K562 (cell line): ENCODE measurements around the gene CUX1. TPM values are rescaled to one million over a fixed set of nuclear protein-coding genes. Genes with fewer than 3 reads are reported as not detected.

Source experiments
- CUX1 ChIP-seq: fragments of 200-800 bp; sonication (Bioruptor generic); IDR thresholded peaks from 2 replicates; pipeline ENCODE4 v1.6.1; 2016; ENCODE audit warnings: missing genetic modification characterization, missing compliant biosample characterization
- CXXC5 ChIP-seq: fragments of 250-450 bp; sonication (Bioruptor Pico); IDR thresholded peaks from 2 replicates; pipeline ENCODE4 v1.8.0; 2022; ENCODE audit warnings: inconsistent platforms, mild to moderate bottlenecking, moderate library complexity
- GTF2F1 ChIP-seq: IDR thresholded peaks from 2 replicates; pipeline ENCODE4 v1.6.1; 2011; ENCODE audit warnings: low read depth, low read length, improper control_type of control experiment
- JUND ChIP-seq, 2 experiments: IDR thresholded peaks; 2 replicates in 1 of 2; 3 replicates in 1 of 2; pipeline ENCODE4 v1.6.1; 2011; ENCODE audit warnings: borderline replicate concordance in 2 of 2, low read depth in 2 of 2, low read length in 2 of 2, improper control_type of control experiment in 1 of 2, missing biosample characterization in 1 of 2, missing genetic modification characterization in 1 of 2, missing genetic modification reagents in 1 of 2
- MAZ ChIP-seq, 2 experiments: fragments of 450-650 bp in 1 of 2; sonication (generic) in 1 of 2; formaldehyde crosslinking; IDR thresholded peaks in 1 of 2; conservative IDR thresholded peaks in 1 of 2; 2 replicates each; pipeline versions ENCODE4 v1.4.0 to v1.5.0; 2020; ENCODE audit warnings: mild to moderate bottlenecking in 1 of 2, missing genetic modification reagents in 1 of 2
- MTA1 ChIP-seq: fragments of 450-650 bp; IDR thresholded peaks from 2 replicates; pipeline ENCODE4 v1.6.1; 2017; ENCODE audit warnings: borderline replicate concordance
- MYC ChIP-seq, 2 experiments: fragments of 250-450 bp in 1 of 2; sonication (Bioruptor Pico) in 1 of 2; IDR thresholded peaks; 2 replicates each; pipeline versions ENCODE4 v1.5.1 to v1.6.1; 2012 to 2021; ENCODE audit warnings: low read depth in 2 of 2, borderline replicate concordance in 1 of 2, improper control_type of control experiment in 1 of 2, low read length in 1 of 2, mild to moderate bottlenecking in 1 of 2, moderate library complexity in 1 of 2
- POLR2B ChIP-seq: fragments of 450-650 bp; IDR thresholded peaks from 2 replicates; pipeline ENCODE4 v1.6.1; 2018; ENCODE audit warnings: low read depth; ENCODE audit not compliant: partially characterized antibody
- ZNF584 ChIP-seq: fragments of 200-800 bp; sonication (Bioruptor generic); IDR thresholded peaks from 2 replicates; pipeline ENCODE4 v1.6.1; 2016; ENCODE audit warnings: low read depth, mild to moderate bottlenecking, missing genetic modification characterization, missing compliant biosample characterization
- ZNF766 ChIP-seq: fragments of 200-800 bp; sonication (Bioruptor generic); conservative IDR thresholded peaks from 2 replicates; pipeline ENCODE4 v1.6.1; 2016; ENCODE audit warnings: missing genetic modification characterization, missing compliant biosample characterization
- polyA plus RNA-seq, 8 experiments: library from polyadenylated mRNA; depleted of rRNA in 4 of 8; stranded (reverse) in 5 of 8; unstranded in 3 of 8; fragments of >200 nt; fragmentation: Nextera tagmentation in 2 of 8; fragmentation: Illumina TruSeq in 1 of 8; extraction: Ambion mirVana in 2 of 8; extraction: Trizol in 1 of 8; gene quantifications; 2 replicates each; pipeline versions ENCODE4 v1.2.1 to v1.2.3, GENCODE V29; 2011 to 2014; ENCODE audit warnings: inconsistent platforms in 1 of 8, missing spikeins in 1 of 8
- total RNA-seq, 7 experiments: library from RNA; depleted of rRNA in 6 of 7; stranded (reverse); fragments of >200 nt in 6 of 7; fragmentation: Illumina TruSeq in 2 of 7; extraction: Trizol in 2 of 7; gene quantifications; 2 replicates each; pipeline versions ENCODE4 v1.2.1 to v1.2.3, GENCODE V29; 2011 to 2021; ENCODE audit warnings: low replicate concordance in 1 of 7
- TF ChIP-seq, protein P1 (sequence below), 3 experiments: fragments of 200-800 bp in 1 of 3; sonication (Bioruptor generic) in 1 of 3; sonication (generic) in 1 of 3; formaldehyde crosslinking in 1 of 3; IDR thresholded peaks; 2 replicates each; pipeline versions ENCODE4 v1.6.1 to v1.8.0; 2016 to 2022; ENCODE audit warnings: mild to moderate bottlenecking in 2 of 3, missing compliant biosample characterization in 2 of 3, missing genetic modification characterization in 2 of 3, missing genetic modification reagents in 1 of 3
- TF ChIP-seq, protein P2 (sequence below): conservative IDR thresholded peaks from 2 replicates; pipeline ENCODE4 v1.6.1; 2011; ENCODE audit warnings: low read depth, mild to moderate bottlenecking, low read length; ENCODE audit not compliant: control insufficient read depth

Gene CUX1
- total and polyA plus RNA-seq, 9 of the 15 experiments (the other 6 are each of a cell fraction or from before 2014, with no cell fraction given): 3.6 to 55.3 (median 25.2) TPM

- 0 out of 2 replicates have a peak, but pooled peaks have one; percentile 51 for TF ChIP-seq GTF2F1
- TF ChIP-seq MAZ (CRISPR knock-in tag; conservative IDR thresholded peaks at IDR 0.05 in 1 of 2, IDR thresholded peaks at IDR 0.05 in 1 of 2): peak in 1 of 2 experiments; percentile 90
- no peak for TF ChIP-seq POLR2B
- TF ChIP-seq, protein P1, sequence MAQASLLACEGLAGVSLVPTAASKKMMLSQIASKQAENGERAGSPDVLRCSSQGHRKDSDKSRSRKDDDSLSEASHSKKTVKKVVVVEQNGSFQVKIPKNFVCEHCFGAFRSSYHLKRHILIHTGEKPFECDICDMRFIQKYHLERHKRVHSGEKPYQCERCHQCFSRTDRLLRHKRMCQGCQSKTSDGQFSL (CRISPR knock-in tag; IDR thresholded peaks at IDR 0.05): no peak
- TF ChIP-seq, protein P1 (tag; IDR thresholded peaks at IDR 0.05): peak in 1 of 2 experiments; percentile 87; a peak in 2 of 4 replicates
- TF ChIP-seq, protein P2, sequence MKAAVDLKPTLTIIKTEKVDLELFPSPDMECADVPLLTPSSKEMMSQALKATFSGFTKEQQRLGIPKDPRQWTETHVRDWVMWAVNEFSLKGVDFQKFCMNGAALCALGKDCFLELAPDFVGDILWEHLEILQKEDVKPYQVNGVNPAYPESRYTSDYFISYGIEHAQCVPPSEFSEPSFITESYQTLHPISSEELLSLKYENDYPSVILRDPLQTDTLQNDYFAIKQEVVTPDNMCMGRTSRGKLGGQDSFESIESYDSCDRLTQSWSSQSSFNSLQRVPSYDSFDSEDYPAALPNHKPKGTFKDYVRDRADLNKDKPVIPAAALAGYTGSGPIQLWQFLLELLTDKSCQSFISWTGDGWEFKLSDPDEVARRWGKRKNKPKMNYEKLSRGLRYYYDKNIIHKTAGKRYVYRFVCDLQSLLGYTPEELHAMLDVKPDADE: peak; percentile 47; the same call in 1 of the 2 replicates
- no peak for TF ChIP-seq MTA1
- peak; percentile 1; the same call in 1 of the 2 replicates for TF ChIP-seq MYC (IDR thresholded peaks at IDR 0.05; ENCODE audit: low read depth, low read length)
- TF ChIP-seq MYC (CRISPR knock-in tag; IDR thresholded peaks at IDR 0.05; ENCODE audit: borderline replicate concordance, low read depth): no peak
- peak; percentile 63; the same call in 1 of the 2 replicates for TF ChIP-seq CXXC5 (CRISPR knock-in tag)
- no peak for TF ChIP-seq ZNF584 (CRISPR knock-in tag)
- TF ChIP-seq JUND (IDR thresholded peaks at IDR 0.05; ENCODE audit: borderline replicate concordance, low read depth, low read length): 0 out of 2 replicates have a peak, but pooled peaks have one; percentile 24
- TF ChIP-seq JUND (tag; IDR thresholded peaks at IDR 0.05; ENCODE audit: borderline replicate concordance, low read depth, low read length): no peak
- TF ChIP-seq CUX1 (CRISPR knock-in tag): peak; percentile 99
- TF ChIP-seq ZNF766 (CRISPR knock-in tag): peak; percentile 54; the same call in 1 of the 2 replicates
These were observed 1.4 kb upstream of the CUX1 start (continued) for GRCh38 chr7:101815826-101816594.
